ENCODE data around the gene UBN2.

DNA sequence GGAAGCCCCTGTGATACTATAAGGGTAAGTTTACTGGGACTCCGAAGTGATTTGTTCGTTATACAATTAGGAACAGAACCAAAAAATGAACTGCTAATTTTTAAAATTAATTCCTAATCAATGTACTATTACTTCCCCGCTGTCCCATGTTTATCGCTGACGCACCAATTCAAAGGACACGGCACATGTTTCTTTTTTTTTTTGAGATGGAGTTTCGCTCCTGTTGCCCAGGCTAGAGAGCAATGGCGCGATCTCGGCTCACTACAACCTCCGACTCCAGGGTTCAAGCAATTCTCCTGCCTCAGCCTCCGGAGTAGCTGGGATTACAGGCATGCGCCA is 108.6 kb downstream of the UBN2 start:
- TF ChIP-seq, protein P1, sequence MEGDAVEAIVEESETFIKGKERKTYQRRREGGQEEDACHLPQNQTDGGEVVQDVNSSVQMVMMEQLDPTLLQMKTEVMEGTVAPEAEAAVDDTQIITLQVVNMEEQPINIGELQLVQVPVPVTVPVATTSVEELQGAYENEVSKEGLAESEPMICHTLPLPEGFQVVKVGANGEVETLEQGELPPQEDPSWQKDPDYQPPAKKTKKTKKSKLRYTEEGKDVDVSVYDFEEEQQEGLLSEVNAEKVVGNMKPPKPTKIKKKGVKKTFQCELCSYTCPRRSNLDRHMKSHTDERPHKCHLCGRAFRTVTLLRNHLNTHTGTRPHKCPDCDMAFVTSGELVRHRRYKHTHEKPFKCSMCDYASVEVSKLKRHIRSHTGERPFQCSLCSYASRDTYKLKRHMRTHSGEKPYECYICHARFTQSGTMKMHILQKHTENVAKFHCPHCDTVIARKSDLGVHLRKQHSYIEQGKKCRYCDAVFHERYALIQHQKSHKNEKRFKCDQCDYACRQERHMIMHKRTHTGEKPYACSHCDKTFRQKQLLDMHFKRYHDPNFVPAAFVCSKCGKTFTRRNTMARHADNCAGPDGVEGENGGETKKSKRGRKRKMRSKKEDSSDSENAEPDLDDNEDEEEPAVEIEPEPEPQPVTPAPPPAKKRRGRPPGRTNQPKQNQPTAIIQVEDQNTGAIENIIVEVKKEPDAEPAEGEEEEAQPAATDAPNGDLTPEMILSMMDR (IDR thresholded peaks at IDR 0.05), result no peak
- no peak for TF ChIP-seq CBFB (CRISPR knock-in tag; IDR thresholded peaks at IDR 0.05; ENCODE audit: low read depth)
- TF ChIP-seq MXD4 (CRISPR knock-in tag; IDR thresholded peaks at IDR 0.05; ENCODE audit: borderline replicate concordance), result no peak
- TF ChIP-seq, protein P2, sequence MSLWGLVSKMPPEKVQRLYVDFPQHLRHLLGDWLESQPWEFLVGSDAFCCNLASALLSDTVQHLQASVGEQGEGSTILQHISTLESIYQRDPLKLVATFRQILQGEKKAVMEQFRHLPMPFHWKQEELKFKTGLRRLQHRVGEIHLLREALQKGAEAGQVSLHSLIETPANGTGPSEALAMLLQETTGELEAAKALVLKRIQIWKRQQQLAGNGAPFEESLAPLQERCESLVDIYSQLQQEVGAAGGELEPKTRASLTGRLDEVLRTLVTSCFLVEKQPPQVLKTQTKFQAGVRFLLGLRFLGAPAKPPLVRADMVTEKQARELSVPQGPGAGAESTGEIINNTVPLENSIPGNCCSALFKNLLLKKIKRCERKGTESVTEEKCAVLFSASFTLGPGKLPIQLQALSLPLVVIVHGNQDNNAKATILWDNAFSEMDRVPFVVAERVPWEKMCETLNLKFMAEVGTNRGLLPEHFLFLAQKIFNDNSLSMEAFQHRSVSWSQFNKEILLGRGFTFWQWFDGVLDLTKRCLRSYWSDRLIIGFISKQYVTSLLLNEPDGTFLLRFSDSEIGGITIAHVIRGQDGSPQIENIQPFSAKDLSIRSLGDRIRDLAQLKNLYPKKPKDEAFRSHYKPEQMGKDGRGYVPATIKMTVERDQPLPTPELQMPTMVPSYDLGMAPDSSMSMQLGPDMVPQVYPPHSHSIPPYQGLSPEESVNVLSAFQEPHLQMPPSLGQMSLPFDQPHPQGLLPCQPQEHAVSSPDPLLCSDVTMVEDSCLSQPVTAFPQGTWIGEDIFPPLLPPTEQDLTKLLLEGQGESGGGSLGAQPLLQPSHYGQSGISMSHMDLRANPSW (CRISPR knock-in tag; conservative IDR thresholded peaks at IDR 0.05; ENCODE audit: low read depth), result no peak
- TF ChIP-seq, protein P3, sequence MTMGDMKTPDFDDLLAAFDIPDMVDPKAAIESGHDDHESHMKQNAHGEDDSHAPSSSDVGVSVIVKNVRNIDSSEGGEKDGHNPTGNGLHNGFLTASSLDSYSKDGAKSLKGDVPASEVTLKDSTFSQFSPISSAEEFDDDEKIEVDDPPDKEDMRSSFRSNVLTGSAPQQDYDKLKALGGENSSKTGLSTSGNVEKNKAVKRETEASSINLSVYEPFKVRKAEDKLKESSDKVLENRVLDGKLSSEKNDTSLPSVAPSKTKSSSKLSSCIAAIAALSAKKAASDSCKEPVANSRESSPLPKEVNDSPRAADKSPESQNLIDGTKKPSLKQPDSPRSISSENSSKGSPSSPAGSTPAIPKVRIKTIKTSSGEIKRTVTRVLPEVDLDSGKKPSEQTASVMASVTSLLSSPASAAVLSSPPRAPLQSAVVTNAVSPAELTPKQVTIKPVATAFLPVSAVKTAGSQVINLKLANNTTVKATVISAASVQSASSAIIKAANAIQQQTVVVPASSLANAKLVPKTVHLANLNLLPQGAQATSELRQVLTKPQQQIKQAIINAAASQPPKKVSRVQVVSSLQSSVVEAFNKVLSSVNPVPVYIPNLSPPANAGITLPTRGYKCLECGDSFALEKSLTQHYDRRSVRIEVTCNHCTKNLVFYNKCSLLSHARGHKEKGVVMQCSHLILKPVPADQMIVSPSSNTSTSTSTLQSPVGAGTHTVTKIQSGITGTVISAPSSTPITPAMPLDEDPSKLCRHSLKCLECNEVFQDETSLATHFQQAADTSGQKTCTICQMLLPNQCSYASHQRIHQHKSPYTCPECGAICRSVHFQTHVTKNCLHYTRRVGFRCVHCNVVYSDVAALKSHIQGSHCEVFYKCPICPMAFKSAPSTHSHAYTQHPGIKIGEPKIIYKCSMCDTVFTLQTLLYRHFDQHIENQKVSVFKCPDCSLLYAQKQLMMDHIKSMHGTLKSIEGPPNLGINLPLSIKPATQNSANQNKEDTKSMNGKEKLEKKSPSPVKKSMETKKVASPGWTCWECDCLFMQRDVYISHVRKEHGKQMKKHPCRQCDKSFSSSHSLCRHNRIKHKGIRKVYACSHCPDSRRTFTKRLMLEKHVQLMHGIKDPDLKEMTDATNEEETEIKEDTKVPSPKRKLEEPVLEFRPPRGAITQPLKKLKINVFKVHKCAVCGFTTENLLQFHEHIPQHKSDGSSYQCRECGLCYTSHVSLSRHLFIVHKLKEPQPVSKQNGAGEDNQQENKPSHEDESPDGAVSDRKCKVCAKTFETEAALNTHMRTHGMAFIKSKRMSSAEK (CRISPR knock-in tag; IDR thresholded peaks at IDR 0.05; ENCODE audit: borderline replicate concordance), result no peak
- TF ChIP-seq, protein P4, sequence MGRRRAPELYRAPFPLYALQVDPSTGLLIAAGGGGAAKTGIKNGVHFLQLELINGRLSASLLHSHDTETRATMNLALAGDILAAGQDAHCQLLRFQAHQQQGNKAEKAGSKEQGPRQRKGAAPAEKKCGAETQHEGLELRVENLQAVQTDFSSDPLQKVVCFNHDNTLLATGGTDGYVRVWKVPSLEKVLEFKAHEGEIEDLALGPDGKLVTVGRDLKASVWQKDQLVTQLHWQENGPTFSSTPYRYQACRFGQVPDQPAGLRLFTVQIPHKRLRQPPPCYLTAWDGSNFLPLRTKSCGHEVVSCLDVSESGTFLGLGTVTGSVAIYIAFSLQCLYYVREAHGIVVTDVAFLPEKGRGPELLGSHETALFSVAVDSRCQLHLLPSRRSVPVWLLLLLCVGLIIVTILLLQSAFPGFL (CRISPR knock-in tag; IDR thresholded peaks at IDR 0.05; ENCODE audit: borderline replicate concordance), result no peak
- TF ChIP-seq KAT7 (CRISPR knock-in tag; IDR thresholded peaks at IDR 0.05; ENCODE audit: borderline replicate concordance), result no peak
